ENCODE data around the gene SLIT3.

GRCh38 chr5:168770996-168771395 lies 529.9 kb downstream of the SLIT3 start:
- no peak for TF ChIP-seq KLF17 (tag by site-specific recombination; IDR thresholded peaks at IDR 0.05)
- TF ChIP-seq CTCF (tag by site-specific recombination; IDR thresholded peaks at IDR 0.05) = no peak
- no peak for TF ChIP-seq ZNF830 (tag by site-specific recombination; IDR thresholded peaks at IDR 0.05; ENCODE audit: low read depth)
- no peak for TF ChIP-seq BCL11A (tag by site-specific recombination; IDR thresholded peaks at IDR 0.05; ENCODE audit: low read depth)
- no peak for TF ChIP-seq ZNF623 (tag by site-specific recombination; IDR thresholded peaks at IDR 0.05)
- TF ChIP-seq ZNF24 (tag by site-specific recombination; IDR thresholded peaks at IDR 0.05) = no peak
- TF ChIP-seq KLF10 (tag by site-specific recombination; IDR thresholded peaks at IDR 0.05) = no peak
- TF ChIP-seq ZNF140 (tag by site-specific recombination; IDR thresholded peaks at IDR 0.05) = no peak
